Thoracic aorta (tissue), 2 donors: ENCODE data around the gene DAW1. TPM values are rescaled to one million over a fixed set of nuclear protein-coding genes. Genes with fewer than 3 reads are reported as not detected.

Experiments
- ATAC-seq: fragments of 150-250 bp; one replicate; pipeline ENCODE4 v1.8.0; 2017; ENCODE audit warnings: low read depth; ENCODE audit not compliant: insufficient number of reproducible peaks, low FRiP score
- DNase-seq: peaks from one replicate; pipeline ENCODE4 v3.0.0-alpha.2; 2020; ENCODE audit warnings: low spot score
- H3K27ac ChIP-seq, 2 donors: fragments of 200-600 bp; sonication (generic); 1 replicate in 1 of 2; 2 replicates in 1 of 2; pipeline ENCODE4 v1.5.1; 2016; ENCODE audit warnings: mild to moderate bottlenecking in 2 of 2, moderate library complexity in 2 of 2
- H3K27me3 ChIP-seq: fragments of 200-600 bp; sonication (generic); replicated peaks from 2 replicates; pipeline ENCODE4 v1.6.0; 2016; ENCODE audit warnings: mild to moderate bottlenecking; ENCODE audit not compliant: insufficient read depth
- H3K36me3 ChIP-seq: fragments of 200-600 bp; sonication (generic); one replicate; pipeline ENCODE4 v1.5.1; 2016
- H3K4me1 ChIP-seq, 2 donors: fragments of 200-600 bp; sonication (generic); 1 replicate in 1 of 2; 2 replicates in 1 of 2; pipeline versions ENCODE4 v1.5.1 to v1.6.0; 2016; ENCODE audit warnings: low read depth in 2 of 2, mild to moderate bottlenecking in 1 of 2; ENCODE audit not compliant: control insufficient read depth in 1 of 2
- H3K4me3 ChIP-seq: fragments of 200-600 bp; sonication (generic); 2 replicates; pipeline ENCODE4 v1.5.1; 2016; ENCODE audit warnings: mild to moderate bottlenecking
- H3K9me3 ChIP-seq: fragments of 200-600 bp; sonication (generic); 2 replicates; pipeline ENCODE4 v1.5.1; 2016
- total RNA-seq, 2 donors: library from RNA; depleted of rRNA; stranded (reverse); fragments of >200 nt; gene quantifications; one replicate each; pipeline versions ENCODE4 v1.1.0 to v1.2.3, GENCODE V29; 2016
- TF ChIP-seq, protein P1 (sequence below): fragments of 200-600 bp; sonication (generic); IDR thresholded peaks from one replicate; pipeline ENCODE4 v1.5.1; 2019; ENCODE audit warnings: antibody characterized with exemption

DAW1 gene
- total RNA-seq, 2 donors from 2014 or later = 1.1 to 1.2 TPM

GRCh38 chr2:227960317-227960716 lies 88.9 kb downstream of the DAW1 start:
- Histone ChIP-seq H3K36me3 (no peaks in the 10 kb centered on the region), H3K4me1 (no peaks in the 10 kb centered on the region)
- TF ChIP-seq, protein P1, sequence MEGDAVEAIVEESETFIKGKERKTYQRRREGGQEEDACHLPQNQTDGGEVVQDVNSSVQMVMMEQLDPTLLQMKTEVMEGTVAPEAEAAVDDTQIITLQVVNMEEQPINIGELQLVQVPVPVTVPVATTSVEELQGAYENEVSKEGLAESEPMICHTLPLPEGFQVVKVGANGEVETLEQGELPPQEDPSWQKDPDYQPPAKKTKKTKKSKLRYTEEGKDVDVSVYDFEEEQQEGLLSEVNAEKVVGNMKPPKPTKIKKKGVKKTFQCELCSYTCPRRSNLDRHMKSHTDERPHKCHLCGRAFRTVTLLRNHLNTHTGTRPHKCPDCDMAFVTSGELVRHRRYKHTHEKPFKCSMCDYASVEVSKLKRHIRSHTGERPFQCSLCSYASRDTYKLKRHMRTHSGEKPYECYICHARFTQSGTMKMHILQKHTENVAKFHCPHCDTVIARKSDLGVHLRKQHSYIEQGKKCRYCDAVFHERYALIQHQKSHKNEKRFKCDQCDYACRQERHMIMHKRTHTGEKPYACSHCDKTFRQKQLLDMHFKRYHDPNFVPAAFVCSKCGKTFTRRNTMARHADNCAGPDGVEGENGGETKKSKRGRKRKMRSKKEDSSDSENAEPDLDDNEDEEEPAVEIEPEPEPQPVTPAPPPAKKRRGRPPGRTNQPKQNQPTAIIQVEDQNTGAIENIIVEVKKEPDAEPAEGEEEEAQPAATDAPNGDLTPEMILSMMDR = no peak

DNA sequence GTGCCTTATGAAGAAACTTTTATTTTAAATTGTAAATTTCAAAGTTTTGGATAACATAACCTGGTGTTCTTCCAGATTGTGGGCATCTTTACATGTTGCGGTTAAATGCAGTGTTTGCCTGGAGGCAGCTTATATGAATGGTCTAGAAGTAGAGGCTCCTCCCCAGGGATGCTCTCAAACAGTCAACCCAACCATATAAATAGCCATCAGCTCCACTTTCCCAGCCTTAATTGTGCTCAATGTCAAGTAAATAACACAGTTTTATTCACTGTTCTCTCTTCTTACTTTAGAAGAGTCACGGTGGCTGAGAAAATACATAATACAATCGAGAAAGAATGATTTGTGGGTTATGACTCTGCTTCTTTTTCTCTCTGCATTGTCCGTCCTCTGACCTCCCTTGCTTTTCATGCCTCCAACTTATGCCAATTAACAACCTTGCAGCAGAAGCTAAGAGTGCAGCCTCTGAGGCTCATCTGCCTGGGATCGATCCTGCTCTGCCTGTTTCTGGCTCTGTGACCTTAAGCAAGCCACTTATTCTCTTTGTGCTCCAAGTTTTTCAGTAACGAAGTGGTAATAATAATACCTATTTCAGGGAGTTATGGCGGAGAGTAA lies 100.3 kb downstream of the DAW1 start:
- no peaks in the 10 kb centered on the region for H3K27me3 ChIP-seq
- TF ChIP-seq, protein P1 = no peak
- H3K4me1 ChIP-seq = no peaks in the 10 kb centered on the region
- no peaks in the 10 kb centered on the region for H3K36me3 ChIP-seq
- ATAC-seq (no peak), DNase-seq (no peak)
- H3K9me3 ChIP-seq = no peaks in the 10 kb centered on the region
- no peak overlapping the region for H3K27ac ChIP-seq
- no peak overlapping the region for H3K4me3 ChIP-seq

More at GRCh38 chr2:227960317-227960716, 88.9 kb downstream of the DAW1 start:
- Histone ChIP-seq H3K9me3 (no peaks in the 10 kb centered on the region), H3K4me3 (no peak overlapping the region), H3K27me3 (no peaks in the 10 kb centered on the region), H3K27ac (no peak overlapping the region)
- no peak for ATAC-seq
- no peak for DNase-seq

DNA sequence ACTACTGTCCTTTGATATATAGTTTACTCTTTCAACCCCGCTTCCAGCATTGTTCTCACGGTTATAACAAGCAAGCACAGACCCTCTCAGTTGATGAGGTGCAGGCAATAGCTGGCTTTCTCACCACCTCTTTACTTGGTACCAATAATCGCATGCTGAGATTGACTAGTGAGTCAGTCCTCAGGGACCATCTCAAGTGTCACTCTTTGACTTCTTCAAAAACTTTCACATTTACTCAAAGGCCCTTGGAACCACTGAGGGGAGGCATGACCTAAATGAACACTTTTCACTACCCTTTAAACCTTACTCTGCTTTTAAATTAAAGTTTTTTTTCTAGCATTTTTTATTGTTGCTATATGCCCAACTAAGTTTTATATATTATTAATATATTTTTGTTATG lies 101.8 kb downstream of the DAW1 start:
- Histone ChIP-seq H3K4me3 (no peak overlapping the region), H3K27ac (no peak overlapping the region), H3K36me3 (no peaks in the 10 kb centered on the region), H3K4me1 (no peaks in the 10 kb centered on the region), H3K9me3 (no peaks in the 10 kb centered on the region), H3K27me3 (no peaks in the 10 kb centered on the region)
- ATAC-seq (no peak), DNase-seq (no peak)
- TF ChIP-seq, protein P1 = no peak

Other genes starting within 250 kb of the DAW1 start
- gene SCYGR5, start 204.8 kb upstream of the DAW1 start, total RNA-seq = not detected
- gene SLC19A3, start 153.6 kb upstream of the DAW1 start, total RNA-seq = 1 to 10 TPM; 3.7 to 4.9 TPM
- gene SCYGR6, start 146.9 kb upstream of the DAW1 start, total RNA-seq = not detected
- not detected for gene SCYGR7, start 143.3 kb upstream of the DAW1 start, total RNA-seq
- gene SCYGR8, start 125.7 kb upstream of the DAW1 start, total RNA-seq = not detected
- 10 to 100 TPM in 1 of 2 donors, not detected in 1; 12.1 TPM for gene CCL20, start 57.8 kb upstream of the DAW1 start, total RNA-seq